HepG2 (cell line): ENCODE measurements around the gene CLTCL1. TPM values are rescaled to one million over a fixed set of nuclear protein-coding genes. Genes with fewer than 3 reads are reported as not detected.
A peak's percentile ranks its signal among the peaks of the same experiment; 100 is the strongest.

Experiments used
- ARID4A ChIP-seq: sonication (generic); formaldehyde crosslinking; IDR thresholded peaks from 2 replicates; pipeline ENCODE4 v1.5.0; 2020; ENCODE audit warnings: mild to moderate bottlenecking, missing genetic modification reagents, borderline replicate concordance
- CENPBD1 ChIP-seq: sonication (generic); formaldehyde crosslinking; IDR thresholded peaks from 2 replicates; pipeline ENCODE4 v1.8.0; 2022; ENCODE audit warnings: missing genetic modification reagents, low read depth, mild to moderate bottlenecking, borderline replicate concordance
- CREM ChIP-seq, 2 experiments: sonication (generic) in 1 of 2; formaldehyde crosslinking in 1 of 2; IDR thresholded peaks; 2 replicates each; pipeline versions ENCODE4 v1.4.0 to v1.6.1; 2016 to 2020; ENCODE audit warnings: antibody characterized with exemption in 1 of 2, mild to moderate bottlenecking in 1 of 2, missing genetic modification reagents in 1 of 2
- HOMEZ ChIP-seq: IDR thresholded peaks from 2 replicates; pipeline ENCODE4 v1.6.1; 2016; ENCODE audit warnings: low read depth
- KDM5B ChIP-seq: sonication (generic); formaldehyde crosslinking; IDR thresholded peaks from 2 replicates; pipeline ENCODE4 v1.4.0; 2020; ENCODE audit warnings: missing genetic modification reagents, mild to moderate bottlenecking, borderline replicate concordance
- KLF13 ChIP-seq: sonication (generic); formaldehyde crosslinking; IDR thresholded peaks from 2 replicates; pipeline ENCODE4 v1.4.0; 2020; ENCODE audit warnings: mild to moderate bottlenecking, missing genetic modification reagents
- MAX ChIP-seq: IDR thresholded peaks from 2 replicates; pipeline ENCODE4 v1.6.1; 2012; ENCODE audit warnings: inconsistent platforms
- NR3C1 ChIP-seq: sonication (generic); formaldehyde crosslinking; IDR thresholded peaks from 2 replicates; pipeline ENCODE4 v1.4.0; 2020; ENCODE audit warnings: missing genetic modification reagents
- PHF5A ChIP-seq: IDR thresholded peaks from one replicate; pipeline ENCODE4 v1.6.1; 2018; ENCODE audit warnings: low read depth, missing genetic modification reagents; ENCODE audit not compliant: unreplicated experiment
- POLR2AphosphoS5 ChIP-seq: IDR thresholded peaks from 2 replicates; pipeline ENCODE4 v1.6.1; 2012; ENCODE audit warnings: low read depth, low read length
- SIN3A ChIP-seq: IDR thresholded peaks from 2 replicates; pipeline ENCODE4 v1.6.1; 2011; ENCODE audit warnings: low read depth, mild to moderate bottlenecking, control low read depth, low read length, borderline replicate concordance
- SNAI1 ChIP-seq: sonication (generic); formaldehyde crosslinking; IDR thresholded peaks from 2 replicates; pipeline ENCODE4 v1.5.0; 2020; ENCODE audit warnings: mild to moderate bottlenecking, missing genetic modification reagents, borderline replicate concordance
- TBX2 ChIP-seq: sonication (generic); formaldehyde crosslinking; IDR thresholded peaks from 2 replicates; pipeline ENCODE4 v1.5.0; 2020; ENCODE audit warnings: missing genetic modification reagents, mild to moderate bottlenecking, borderline replicate concordance
- ZNF124 ChIP-seq: sonication (generic); formaldehyde crosslinking; IDR thresholded peaks from 2 replicates; pipeline ENCODE4 v1.4.0; 2020; ENCODE audit warnings: missing genetic modification reagents
- ZNF160 ChIP-seq: sonication (generic); formaldehyde crosslinking; IDR thresholded peaks from 2 replicates; pipeline ENCODE4 v1.8.0; 2022; ENCODE audit warnings: mild to moderate bottlenecking, inconsistent platforms, missing genetic modification reagents
- ZNF441 ChIP-seq: sonication (generic); formaldehyde crosslinking; IDR thresholded peaks from 2 replicates; pipeline ENCODE4 v1.7.0; 2021; ENCODE audit warnings: missing genetic modification reagents, borderline replicate concordance
- ZNF501 ChIP-seq: sonication (generic); formaldehyde crosslinking; IDR thresholded peaks from 2 replicates; pipeline ENCODE4 v1.5.1; 2020; ENCODE audit warnings: mild to moderate bottlenecking, moderate library complexity, missing genetic modification reagents
- ZNF543 ChIP-seq: sonication (generic); formaldehyde crosslinking; IDR thresholded peaks from 2 replicates; pipeline ENCODE4 v1.4.0; 2020; ENCODE audit warnings: mild to moderate bottlenecking, missing genetic modification reagents
- polyA plus RNA-seq, 8 experiments: library from polyadenylated mRNA; depleted of rRNA in 3 of 8; stranded (reverse) in 7 of 8; unstranded in 1 of 8; fragments of >200 nt; fragmentation: Illumina TruSeq in 4 of 8; extraction: Trizol in 4 of 8; gene quantifications; 2 replicates each; pipeline versions ENCODE4 v1.2.1 to v1.2.3, GENCODE V29; 2011 to 2016; ENCODE audit warnings: low read depth in 4 of 8, missing spikeins in 1 of 8, mixed read lengths in 1 of 8; ENCODE audit not compliant: insufficient read depth in 1 of 8
- total RNA-seq, 5 experiments: library from RNA; depleted of rRNA; stranded (reverse); fragments of >200 nt; fragmentation: Illumina TruSeq; extraction: Trizol; gene quantifications; 2 replicates each; pipeline ENCODE4 v1.2.3, GENCODE V29; 2016; ENCODE audit warnings: low read depth in 1 of 5

CLTCL1 gene
- total and polyA plus RNA-seq, 2 of the 13 experiments (the other 11 are each of a cell fraction or from before 2014, with no cell fraction given), result 8.1 to 10.9 TPM

- no peak for TF ChIP-seq PHF5A (CRISPR knock-in tag)
- TF ChIP-seq SNAI1 (CRISPR knock-in tag), result no peak
- TF ChIP-seq ZNF124, result 0 out of 2 replicates have a peak, but pooled peaks have one; percentile 26
- no peak for TF ChIP-seq CREM (IDR thresholded peaks at IDR 0.05)
- no peak for TF ChIP-seq CREM (CRISPR knock-in tag; IDR thresholded peaks at IDR 0.05)
- no peak for TF ChIP-seq HOMEZ (CRISPR knock-in tag)
- TF ChIP-seq TBX2, result no peak
- no peak for TF ChIP-seq NR3C1 (CRISPR knock-in tag)
- TF ChIP-seq ZNF543 (CRISPR knock-in tag), result no peak; the same call in 1 of the 2 replicates
- TF ChIP-seq CENPBD1 (CRISPR knock-in tag), result no peak
- TF ChIP-seq KLF13 (CRISPR knock-in tag), result 0 out of 2 replicates have a peak, but pooled peaks have one; percentile 74
- TF ChIP-seq MAX, result peak; percentile 57
- no peak for TF ChIP-seq ZNF160 (CRISPR knock-in tag)
- no peak for TF ChIP-seq SIN3A
- TF ChIP-seq KDM5B (CRISPR knock-in tag), result peak; percentile 48; the same call in 1 of the 2 replicates
- peak; percentile 82 for TF ChIP-seq POLR2AphosphoS5
- TF ChIP-seq ARID4A (CRISPR knock-in tag), result peak; percentile 76
- TF ChIP-seq ZNF501 (CRISPR knock-in tag), result peak; percentile 89; the same call in 1 of the 2 replicates
- no peak for TF ChIP-seq ZNF441 (CRISPR knock-in tag)
- TF ChIP-seq, all 625 proteins: peak for 196
These were observed at the start of gene CLTCL1 (continued) for GRCh38 chr22:19291580-19292457.
